Measurements from ENCODE around the gene MRPL20.
A peak's percentile ranks its signal among the peaks of the same experiment; 100 is the strongest.

DNA sequence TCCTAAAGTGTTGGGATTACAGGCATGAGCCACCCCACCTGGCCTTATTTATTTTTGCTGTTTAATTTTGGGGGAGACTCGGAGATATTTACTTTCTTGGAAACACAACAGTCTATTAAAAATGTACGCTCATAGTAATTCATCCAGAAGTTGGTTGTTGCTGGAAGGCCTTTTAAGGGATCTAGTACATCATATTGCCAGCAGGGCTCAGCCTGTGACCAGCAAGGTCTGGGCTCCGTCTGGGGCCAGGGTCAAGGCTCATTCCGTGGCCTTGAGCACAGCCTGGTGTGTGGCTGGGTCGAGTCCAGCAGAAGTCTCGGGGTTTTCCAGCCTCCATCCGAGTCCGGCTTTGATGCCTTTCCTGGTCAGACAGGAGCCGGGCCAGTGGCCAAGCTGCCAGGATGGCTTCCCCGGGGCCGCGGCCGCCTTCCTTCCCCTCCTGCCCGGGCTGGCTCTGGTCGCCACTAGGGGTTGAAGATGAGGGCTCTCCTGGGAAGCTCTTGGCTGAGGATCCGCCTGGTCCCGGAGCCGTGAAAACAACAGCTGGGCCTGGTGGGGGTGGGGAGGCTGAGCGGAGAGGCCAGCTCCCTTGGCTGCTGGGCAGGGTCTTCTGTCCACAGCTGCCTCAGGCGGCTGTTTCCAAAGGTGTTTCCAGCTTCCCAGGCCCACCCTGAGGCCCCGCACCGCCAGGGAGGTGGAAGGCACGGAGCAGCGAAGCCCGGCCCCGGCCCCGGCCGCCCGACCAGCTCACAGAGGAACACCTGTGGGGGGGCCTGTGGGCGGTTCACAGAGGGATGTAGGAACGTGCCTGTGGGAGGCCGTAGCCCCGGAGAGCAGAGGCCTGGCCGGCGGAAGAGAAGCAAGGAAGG is 23.3 kb upstream of the MRPL20 start:
- TF ChIP-seq, protein P1, sequence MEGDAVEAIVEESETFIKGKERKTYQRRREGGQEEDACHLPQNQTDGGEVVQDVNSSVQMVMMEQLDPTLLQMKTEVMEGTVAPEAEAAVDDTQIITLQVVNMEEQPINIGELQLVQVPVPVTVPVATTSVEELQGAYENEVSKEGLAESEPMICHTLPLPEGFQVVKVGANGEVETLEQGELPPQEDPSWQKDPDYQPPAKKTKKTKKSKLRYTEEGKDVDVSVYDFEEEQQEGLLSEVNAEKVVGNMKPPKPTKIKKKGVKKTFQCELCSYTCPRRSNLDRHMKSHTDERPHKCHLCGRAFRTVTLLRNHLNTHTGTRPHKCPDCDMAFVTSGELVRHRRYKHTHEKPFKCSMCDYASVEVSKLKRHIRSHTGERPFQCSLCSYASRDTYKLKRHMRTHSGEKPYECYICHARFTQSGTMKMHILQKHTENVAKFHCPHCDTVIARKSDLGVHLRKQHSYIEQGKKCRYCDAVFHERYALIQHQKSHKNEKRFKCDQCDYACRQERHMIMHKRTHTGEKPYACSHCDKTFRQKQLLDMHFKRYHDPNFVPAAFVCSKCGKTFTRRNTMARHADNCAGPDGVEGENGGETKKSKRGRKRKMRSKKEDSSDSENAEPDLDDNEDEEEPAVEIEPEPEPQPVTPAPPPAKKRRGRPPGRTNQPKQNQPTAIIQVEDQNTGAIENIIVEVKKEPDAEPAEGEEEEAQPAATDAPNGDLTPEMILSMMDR (IDR thresholded peaks at IDR 0.05), result no peak
- TF ChIP-seq CHD2 (IDR thresholded peaks at IDR 0.05; ENCODE audit: low read length, partially characterized antibody), result no peak
- TF ChIP-seq TAF1 (IDR thresholded peaks at IDR 0.05; ENCODE audit: borderline replicate concordance, low read depth, low read length), result no peak
- TF ChIP-seq RAD21 (IDR thresholded peaks at IDR 0.05; ENCODE audit: low read length), result peak; percentile 2; the same call in 1 of the 2 replicates
- TF ChIP-seq EZH2phosphoT487 (IDR thresholded peaks at IDR 0.05; ENCODE audit: borderline replicate concordance, low read depth), result no peak
- TF ChIP-seq FOXM1 (IDR thresholded peaks at IDR 0.05; ENCODE audit: low read depth), result no peak
- TF ChIP-seq, protein P2, sequence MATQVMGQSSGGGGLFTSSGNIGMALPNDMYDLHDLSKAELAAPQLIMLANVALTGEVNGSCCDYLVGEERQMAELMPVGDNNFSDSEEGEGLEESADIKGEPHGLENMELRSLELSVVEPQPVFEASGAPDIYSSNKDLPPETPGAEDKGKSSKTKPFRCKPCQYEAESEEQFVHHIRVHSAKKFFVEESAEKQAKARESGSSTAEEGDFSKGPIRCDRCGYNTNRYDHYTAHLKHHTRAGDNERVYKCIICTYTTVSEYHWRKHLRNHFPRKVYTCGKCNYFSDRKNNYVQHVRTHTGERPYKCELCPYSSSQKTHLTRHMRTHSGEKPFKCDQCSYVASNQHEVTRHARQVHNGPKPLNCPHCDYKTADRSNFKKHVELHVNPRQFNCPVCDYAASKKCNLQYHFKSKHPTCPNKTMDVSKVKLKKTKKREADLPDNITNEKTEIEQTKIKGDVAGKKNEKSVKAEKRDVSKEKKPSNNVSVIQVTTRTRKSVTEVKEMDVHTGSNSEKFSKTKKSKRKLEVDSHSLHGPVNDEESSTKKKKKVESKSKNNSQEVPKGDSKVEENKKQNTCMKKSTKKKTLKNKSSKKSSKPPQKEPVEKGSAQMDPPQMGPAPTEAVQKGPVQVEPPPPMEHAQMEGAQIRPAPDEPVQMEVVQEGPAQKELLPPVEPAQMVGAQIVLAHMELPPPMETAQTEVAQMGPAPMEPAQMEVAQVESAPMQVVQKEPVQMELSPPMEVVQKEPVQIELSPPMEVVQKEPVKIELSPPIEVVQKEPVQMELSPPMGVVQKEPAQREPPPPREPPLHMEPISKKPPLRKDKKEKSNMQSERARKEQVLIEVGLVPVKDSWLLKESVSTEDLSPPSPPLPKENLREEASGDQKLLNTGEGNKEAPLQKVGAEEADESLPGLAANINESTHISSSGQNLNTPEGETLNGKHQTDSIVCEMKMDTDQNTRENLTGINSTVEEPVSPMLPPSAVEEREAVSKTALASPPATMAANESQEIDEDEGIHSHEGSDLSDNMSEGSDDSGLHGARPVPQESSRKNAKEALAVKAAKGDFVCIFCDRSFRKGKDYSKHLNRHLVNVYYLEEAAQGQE (IDR thresholded peaks at IDR 0.05; ENCODE audit: low read depth, low read length), result no peak
- no peak for TF ChIP-seq FOSL2 (IDR thresholded peaks at IDR 0.05; ENCODE audit: borderline replicate concordance, low read depth)
- TF ChIP-seq JUND (IDR thresholded peaks at IDR 0.05), result no peak
- TF ChIP-seq POLR2AphosphoS5 (IDR thresholded peaks at IDR 0.05; ENCODE audit: low read depth, low read length), result no peak
- TF ChIP-seq, protein P3, sequence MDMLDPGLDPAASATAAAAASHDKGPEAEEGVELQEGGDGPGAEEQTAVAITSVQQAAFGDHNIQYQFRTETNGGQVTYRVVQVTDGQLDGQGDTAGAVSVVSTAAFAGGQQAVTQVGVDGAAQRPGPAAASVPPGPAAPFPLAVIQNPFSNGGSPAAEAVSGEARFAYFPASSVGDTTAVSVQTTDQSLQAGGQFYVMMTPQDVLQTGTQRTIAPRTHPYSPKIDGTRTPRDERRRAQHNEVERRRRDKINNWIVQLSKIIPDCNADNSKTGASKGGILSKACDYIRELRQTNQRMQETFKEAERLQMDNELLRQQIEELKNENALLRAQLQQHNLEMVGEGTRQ (IDR thresholded peaks at IDR 0.05; ENCODE audit: borderline replicate concordance, low read depth, low read length), result no peak

Measured in SK-N-SH (cell line).